Uterus (tissue), 4 donors: ENCODE results near the gene LENG8. TPM values are rescaled to one million over a fixed set of nuclear protein-coding genes. Genes with fewer than 3 reads are reported as not detected.
"Not testable (repeated sequence)": the region's sequence is repeated elsewhere in the genome, so short reads cannot be mapped to it uniquely, and the experiment has no call there.

Source experiments
- DNase-seq, 2 donors: peaks; one replicate each; pipeline ENCODE4 v3.0.0-alpha.2; 2019 to 2020
- H3K27ac ChIP-seq, 2 donors: fragments of 200-600 bp; sonication (generic); 1 replicate in 1 of 2; 2 replicates in 1 of 2; pipeline ENCODE4 v1.5.1; 2016 to 2018
- H3K27me3 ChIP-seq, 2 donors: fragments of 200-600 bp; sonication (generic); one replicate each; pipeline ENCODE4 v1.5.1; 2018 to 2019; ENCODE audit warnings: control low read depth in 1 of 2
- H3K36me3 ChIP-seq, 2 donors: fragments of 200-600 bp; sonication (generic); one replicate each; pipeline ENCODE4 v1.5.1; 2019; ENCODE audit warnings: control low read depth in 1 of 2
- H3K4me1 ChIP-seq, 2 donors: fragments of 200-600 bp; sonication (generic); one replicate each; pipeline ENCODE4 v1.5.1; 2018 to 2019; ENCODE audit warnings: control low read depth in 1 of 2
- H3K4me3 ChIP-seq, 2 donors: fragments of 200-600 bp; sonication (generic); 1 replicate in 1 of 2; 2 replicates in 1 of 2; pipeline ENCODE4 v1.5.1; 2018 to 2019; ENCODE audit warnings: mild to moderate bottlenecking in 1 of 2
- H3K9me3 ChIP-seq, 2 donors: fragments of 200-600 bp; sonication (generic); one replicate each; pipeline ENCODE4 v1.5.1; 2019; ENCODE audit warnings: control low read depth in 1 of 2
- POLR2A ChIP-seq, 2 donors: fragments of 450-650 bp; IDR thresholded peaks; one replicate each; pipeline ENCODE4 v1.6.1; 2016; ENCODE audit warnings: antibody characterized with exemption in 2 of 2, mild to moderate bottlenecking in 1 of 2, moderate library complexity in 1 of 2
- intact Hi-C: fragments of 100-400 bp; cut with DNase I; formaldehyde crosslinking; loops from one replicate; pipeline ENCODE4 v1.15.1; 2023; ENCODE audit warnings: low total_unique reads
- total RNA-seq, 4 donors: library from RNA; depleted of rRNA in 3 of 4; stranded (reverse); fragments of >200 nt in 3 of 4; gene quantifications; one replicate each; pipeline versions ENCODE4 v1.1.0 to v1.2.4, GENCODE V29; 2014 to 2023
- TF ChIP-seq, protein P1 (sequence below), 4 experiments: fragments of 200-600 bp in 2 of 4; fragments of 450-650 bp in 2 of 4; sonication (generic) in 2 of 4; IDR thresholded peaks; one replicate each; pipeline ENCODE4 v1.5.1; 2016 to 2019; ENCODE audit warnings: antibody characterized with exemption in 4 of 4, mild to moderate bottlenecking in 2 of 4, moderate library complexity in 1 of 4
- donor health status: DM: yes; HTN: yes; CAD: no.

LENG8 gene
- total RNA-seq, 4 donors from 2014 or later: 58.1 to 275 (median 91.4) TPM

DNA sequence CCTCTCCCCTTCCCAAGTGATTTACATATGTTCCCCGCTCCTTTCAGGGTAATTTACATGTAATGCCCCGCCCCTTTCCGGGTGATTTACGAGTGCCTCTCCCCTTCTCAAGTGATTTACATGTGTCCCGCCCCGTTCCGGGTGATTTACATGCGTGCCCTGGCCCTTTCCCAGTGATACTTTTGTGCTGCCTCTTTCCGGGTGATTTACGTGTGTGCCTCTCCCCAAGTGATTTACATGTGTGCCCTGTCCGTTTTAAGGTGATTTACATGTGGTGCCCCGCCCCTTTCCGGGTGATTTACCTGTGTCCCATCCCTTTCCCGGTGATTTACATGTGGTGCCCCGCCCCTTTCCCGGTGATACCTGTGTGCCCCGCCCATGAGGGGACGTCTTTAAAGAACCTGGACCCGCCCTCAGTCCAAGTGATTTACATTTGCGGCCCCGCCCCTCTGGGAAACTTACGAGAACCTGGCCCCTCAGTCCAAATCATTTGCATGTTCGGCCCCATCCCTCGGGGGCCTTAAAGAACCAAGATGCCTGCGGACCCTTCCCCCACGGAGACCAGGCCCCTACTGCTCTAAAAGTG lies 15.1 kb downstream of the LENG8 start:
- intact Hi-C loops: no loop called here
- H3K4me3 ChIP-seq: peak overlapping the region; percentile 37 to 58
- H3K36me3 ChIP-seq: no peaks in the 10 kb centered on the region
- no peak for TF ChIP-seq POLR2A (IDR thresholded peaks at IDR 0.05)
- TF ChIP-seq, protein P1, sequence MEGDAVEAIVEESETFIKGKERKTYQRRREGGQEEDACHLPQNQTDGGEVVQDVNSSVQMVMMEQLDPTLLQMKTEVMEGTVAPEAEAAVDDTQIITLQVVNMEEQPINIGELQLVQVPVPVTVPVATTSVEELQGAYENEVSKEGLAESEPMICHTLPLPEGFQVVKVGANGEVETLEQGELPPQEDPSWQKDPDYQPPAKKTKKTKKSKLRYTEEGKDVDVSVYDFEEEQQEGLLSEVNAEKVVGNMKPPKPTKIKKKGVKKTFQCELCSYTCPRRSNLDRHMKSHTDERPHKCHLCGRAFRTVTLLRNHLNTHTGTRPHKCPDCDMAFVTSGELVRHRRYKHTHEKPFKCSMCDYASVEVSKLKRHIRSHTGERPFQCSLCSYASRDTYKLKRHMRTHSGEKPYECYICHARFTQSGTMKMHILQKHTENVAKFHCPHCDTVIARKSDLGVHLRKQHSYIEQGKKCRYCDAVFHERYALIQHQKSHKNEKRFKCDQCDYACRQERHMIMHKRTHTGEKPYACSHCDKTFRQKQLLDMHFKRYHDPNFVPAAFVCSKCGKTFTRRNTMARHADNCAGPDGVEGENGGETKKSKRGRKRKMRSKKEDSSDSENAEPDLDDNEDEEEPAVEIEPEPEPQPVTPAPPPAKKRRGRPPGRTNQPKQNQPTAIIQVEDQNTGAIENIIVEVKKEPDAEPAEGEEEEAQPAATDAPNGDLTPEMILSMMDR (IDR thresholded peaks at IDR 0.05): no peak
- peak overlapping the region; percentile 85 to 86 for H3K27ac ChIP-seq
- H3K27me3 ChIP-seq: no peaks in the 10 kb centered on the region
- DNase-seq: peak; percentile 66 to 81
- no peaks in the 10 kb centered on the region for H3K9me3 ChIP-seq
- H3K4me1 ChIP-seq: no peaks in the 10 kb centered on the region

DNA sequence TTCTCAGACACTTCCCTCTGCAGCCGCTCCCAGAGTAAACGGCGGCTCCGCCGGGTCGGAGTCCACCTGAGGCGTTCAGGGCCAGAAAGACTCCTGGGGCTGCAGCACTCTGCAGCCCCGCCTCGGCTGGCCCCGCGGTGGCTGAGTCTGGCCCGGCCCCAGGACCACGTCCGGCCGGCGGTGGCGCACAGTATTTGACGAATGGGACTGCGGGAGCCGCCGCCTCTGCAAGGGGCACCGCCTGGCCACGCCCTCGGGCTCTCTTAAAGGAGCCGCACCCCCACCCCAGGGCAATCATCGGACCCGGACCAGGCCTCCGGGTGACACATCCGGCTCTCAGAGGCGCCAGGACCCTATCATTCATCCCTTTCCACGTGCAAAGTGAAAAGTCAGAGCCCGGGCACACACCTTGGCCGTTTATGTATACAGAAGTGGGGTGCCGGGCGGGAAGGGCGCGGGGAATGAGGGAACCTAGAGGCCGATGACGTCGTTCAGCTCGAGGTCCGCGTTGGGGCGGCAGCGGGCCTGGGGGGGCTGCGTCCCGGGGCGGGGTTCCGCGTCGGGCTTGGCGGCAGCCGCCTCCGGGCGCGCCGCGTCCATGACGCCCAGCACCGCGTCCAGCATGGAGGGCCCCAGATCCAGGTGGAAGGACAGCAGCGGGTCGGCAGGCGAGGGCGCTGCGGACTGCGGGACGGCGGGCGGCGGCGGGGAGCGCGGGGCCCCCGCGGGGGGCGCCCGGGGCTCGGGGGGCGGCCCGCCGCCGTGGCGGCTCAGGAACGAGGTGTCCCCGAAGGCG lies 15.8 kb downstream of the LENG8 start:
- Histone ChIP-seq H3K27ac (peak overlapping the region; percentile 85 to 86), H3K4me1 (no peaks in the 10 kb centered on the region)
- intact Hi-C loops: no loop called here

DNA sequence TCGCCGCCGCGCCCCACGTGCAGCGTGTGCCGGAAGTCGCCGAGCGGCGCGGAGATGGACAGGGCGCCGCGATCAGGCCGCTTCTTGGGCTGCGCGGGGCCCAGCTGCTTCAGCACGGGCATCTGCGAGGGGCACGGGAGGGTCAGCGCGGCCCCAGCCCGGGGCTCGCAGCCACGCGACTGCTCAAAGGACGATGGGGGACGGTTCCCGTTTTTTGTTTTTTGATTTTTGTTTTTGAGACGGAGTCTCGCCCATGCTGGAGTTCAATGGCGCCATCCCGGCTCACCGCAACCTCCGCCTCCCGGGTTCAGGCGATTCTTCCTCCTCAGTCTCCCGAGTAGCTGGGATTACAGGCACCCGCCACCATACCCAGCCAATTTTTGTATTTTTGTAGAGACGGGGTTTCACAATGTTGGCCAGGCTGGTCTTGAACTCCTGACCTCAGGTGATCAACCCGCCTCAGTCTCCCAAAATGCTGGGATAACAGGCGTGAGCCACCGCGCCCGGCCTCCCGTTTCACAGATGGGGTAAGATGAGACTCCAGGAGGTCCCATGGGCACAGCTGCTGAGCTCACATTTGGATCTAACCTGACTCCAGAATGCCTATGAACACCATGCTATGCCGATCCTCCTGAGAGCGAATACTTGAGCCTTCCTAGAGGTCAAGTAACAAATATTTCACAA lies 16.6 kb downstream of the LENG8 start:
- no peak for DNase-seq
- no peak overlapping the region for H3K4me3 ChIP-seq
- TF ChIP-seq POLR2A (IDR thresholded peaks at IDR 0.05): no peak
- TF ChIP-seq, protein P1 (IDR thresholded peaks at IDR 0.05): no peak
- H3K4me1 ChIP-seq: no peaks in the 10 kb centered on the region
- H3K27ac ChIP-seq: no peak overlapping the region
- intact Hi-C loops: no loop called here
- H3K9me3 ChIP-seq: no peaks in the 10 kb centered on the region
- no peaks in the 10 kb centered on the region for H3K36me3 ChIP-seq
- peaks cover 0 to 1% of the 10 kb centered on the region in 2 donors for H3K27me3 ChIP-seq

More for the DNA sequence above, 15.8 kb downstream of the LENG8 start:
- Histone ChIP-seq H3K27me3 (no peaks in the 10 kb centered on the region), H3K9me3 (no peaks in the 10 kb centered on the region), H3K4me3 (peak overlapping the region; percentile 37 to 58), H3K36me3 (no peaks in the 10 kb centered on the region)
- peak; percentile 29 to 38 for TF ChIP-seq POLR2A (IDR thresholded peaks at IDR 0.05)
- TF ChIP-seq, protein P1 (IDR thresholded peaks at IDR 0.05): peak in 1 of 4 experiments; percentile 21
- DNase-seq: peak; percentile 75 to 77

DNA sequence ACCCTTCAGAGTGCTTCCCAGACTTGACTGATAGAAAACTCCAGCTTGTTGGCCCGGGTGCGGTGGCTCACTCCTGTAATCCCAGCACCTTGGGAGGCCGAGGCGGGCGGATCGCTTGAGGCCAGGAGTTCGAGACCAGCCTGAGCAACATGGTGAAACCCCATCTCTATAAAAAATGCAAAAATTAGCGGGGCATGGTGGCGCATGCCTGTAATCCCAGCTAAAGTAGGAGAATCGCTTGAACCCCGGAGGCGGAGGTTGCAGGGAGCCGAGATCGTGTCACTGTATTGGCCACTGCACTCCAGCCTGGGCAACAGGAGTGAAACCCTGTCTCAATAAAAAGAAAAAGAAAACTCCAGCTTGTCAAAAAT lies 17.1 kb downstream of the LENG8 start:
- H3K27me3 ChIP-seq, intact Hi-C loops, H3K27ac ChIP-seq, H3K36me3 ChIP-seq, H3K4me3 ChIP-seq, H3K4me1 ChIP-seq, DNase-seq, H3K9me3 ChIP-seq: not testable (repeated sequence)

DNA sequence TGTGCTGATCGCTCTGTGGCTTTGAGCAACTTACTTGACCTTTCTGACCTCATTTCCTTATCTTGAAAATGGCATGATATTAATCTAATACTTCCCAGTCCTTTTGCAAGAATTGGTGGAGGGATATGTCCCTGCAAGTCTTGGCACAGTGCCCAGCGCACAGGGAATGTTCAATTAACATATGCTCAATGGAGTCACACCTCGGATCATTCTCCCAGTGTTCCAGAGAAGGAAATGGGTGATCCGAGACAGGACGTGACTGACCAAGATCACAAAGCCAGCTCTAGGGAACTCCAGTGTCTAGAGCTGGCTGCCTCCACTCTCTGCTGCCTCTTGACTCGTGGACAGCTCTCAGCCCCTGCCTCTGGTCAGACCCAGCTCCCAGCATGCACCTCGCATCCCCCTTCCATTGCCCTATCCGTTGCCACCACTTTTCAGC lies 20.5 kb downstream of the LENG8 start:
- H3K36me3 ChIP-seq: no peaks in the 10 kb centered on the region
- intact Hi-C loops: no loop called here
- TF ChIP-seq POLR2A (IDR thresholded peaks at IDR 0.05): no peak
- TF ChIP-seq, protein P1 (IDR thresholded peaks at IDR 0.05): no peak
- no peaks in the 10 kb centered on the region for H3K9me3 ChIP-seq
- H3K4me3 ChIP-seq: no peak overlapping the region
- peak overlapping the region in 1 of 2 donors; percentile 47 for H3K27ac ChIP-seq
- peak in 1 of 2 donors; percentile 64 for DNase-seq
- H3K27me3 ChIP-seq: peaks cover 0 to 4% of the 10 kb centered on the region in 2 donors
- H3K4me1 ChIP-seq: no peaks in the 10 kb centered on the region
